CD4-positive, alpha-beta memory T cell (primary cell): ENCODE results near the gene SNX18. TPM values are rescaled to one million over a fixed set of nuclear protein-coding genes. Genes with fewer than 3 reads are reported as not detected.

Experiments
- CTCF ChIA-PET: fragments of 350-600 bp; sonication (Branson Sonifier 250); formaldehyde crosslinking; loops from one replicate; lab custom pipeline; 2021; ENCODE audit warnings: inconsistent platforms; ENCODE audit not compliant: partially characterized antibody; lab: Charles Lee
- POLR2A ChIA-PET: fragments of 350-600 bp; sonication (Branson Sonifier 250); formaldehyde crosslinking; loops from one replicate; lab custom pipeline; 2021; ENCODE audit not compliant: partially characterized antibody; lab: Charles Lee
- DNase-seq, 5 donors: peaks; one replicate each; pipeline versions ENCODE4 v3.0.0 to v3.0.0-alpha.2; 2020 to 2022; ENCODE audit warnings: mixed read lengths in 1 of 5
- H3K27ac ChIP-seq: one replicate; pipeline ENCODE4 v1.7.0; 2013; ENCODE audit warnings: low read depth, low read length
- H3K27me3 ChIP-seq: 2 replicates; pipeline ENCODE4 v1.7.0; 2013; ENCODE audit warnings: mild to moderate bottlenecking, low read length, moderate library complexity; ENCODE audit not compliant: insufficient read depth
- H3K36me3 ChIP-seq: 2 replicates; pipeline ENCODE4 v1.7.0; 2013; ENCODE audit warnings: mild to moderate bottlenecking, low read length, moderate library complexity; ENCODE audit not compliant: insufficient read depth
- H3K4me1 ChIP-seq: 2 replicates; pipeline ENCODE4 v1.7.0; 2013; ENCODE audit warnings: mild to moderate bottlenecking, low read length, moderate library complexity; ENCODE audit not compliant: insufficient read depth
- H3K4me3 ChIP-seq, 2 donors: one replicate each; pipeline ENCODE4 v1.7.0; 2013; ENCODE audit warnings: low read length in 2 of 2, mild to moderate bottlenecking in 1 of 2
- H3K9me3 ChIP-seq, 2 donors: one replicate each; pipeline ENCODE4 v1.7.0; 2013; ENCODE audit warnings: low read length in 2 of 2, control low read depth in 1 of 2; ENCODE audit not compliant: control insufficient read depth in 1 of 2
- H3K27ac Mint-ChIP-seq, 7 donors: one replicate each; pipeline ENCODE4 v1.8.0; 2020 to 2021; ENCODE audit warnings: mixed read lengths in 7 of 7, mild to moderate bottlenecking in 6 of 7, inconsistent platforms in 3 of 7, moderate library complexity in 3 of 7
- H3K27me3 Mint-ChIP-seq, 2 donors: one replicate each; pipeline ENCODE4 v1.8.0; 2020 to 2021; ENCODE audit warnings: mixed read lengths in 2 of 2
- H3K36me3 Mint-ChIP-seq, 2 donors: one replicate each; pipeline ENCODE4 v1.8.0; 2020 to 2021; ENCODE audit warnings: mixed read lengths in 2 of 2, inconsistent platforms in 1 of 2, mild to moderate bottlenecking in 1 of 2
- H3K4me1 Mint-ChIP-seq, 4 donors: one replicate each; pipeline ENCODE4 v1.8.0; 2020 to 2021; ENCODE audit warnings: mixed read lengths in 4 of 4, mild to moderate bottlenecking in 1 of 4
- H3K4me3 Mint-ChIP-seq, 8 donors: one replicate each; pipeline ENCODE4 v1.8.0; 2020 to 2021; ENCODE audit warnings: mixed read lengths in 8 of 8, mild to moderate bottlenecking in 7 of 8, moderate library complexity in 6 of 8, inconsistent platforms in 3 of 8
- H3K9me3 Mint-ChIP-seq, 8 donors: one replicate each; pipeline ENCODE4 v1.8.0; 2020 to 2021; ENCODE audit warnings: mixed read lengths in 8 of 8, mild to moderate bottlenecking in 5 of 8, inconsistent platforms in 3 of 8, moderate library complexity in 1 of 8
- intact Hi-C: fragments of 100-400 bp; cut with micrococcal nuclease; formaldehyde crosslinking; loops from one replicate; pipeline ENCODE4 v1.15.1; 2023
- polyA plus RNA-seq, 2 donors: library from polyadenylated mRNA; unstranded; fragments of 300-500 nt; fragmentation: Illumina TruSeq; gene quantifications; one replicate each; pipeline ENCODE4 v1.2.3, GENCODE V29; 2021
- total RNA-seq, 2 experiments: library from RNA; stranded (reverse); gene quantifications; one replicate each; pipeline ENCODE4 v1.2.3, GENCODE V29; 2021

The SNX18 gene
- total and polyA plus RNA-seq, 4 experiments from 2014 or later: 0.30 to 31.4 (median 15.3) TPM

DNA sequence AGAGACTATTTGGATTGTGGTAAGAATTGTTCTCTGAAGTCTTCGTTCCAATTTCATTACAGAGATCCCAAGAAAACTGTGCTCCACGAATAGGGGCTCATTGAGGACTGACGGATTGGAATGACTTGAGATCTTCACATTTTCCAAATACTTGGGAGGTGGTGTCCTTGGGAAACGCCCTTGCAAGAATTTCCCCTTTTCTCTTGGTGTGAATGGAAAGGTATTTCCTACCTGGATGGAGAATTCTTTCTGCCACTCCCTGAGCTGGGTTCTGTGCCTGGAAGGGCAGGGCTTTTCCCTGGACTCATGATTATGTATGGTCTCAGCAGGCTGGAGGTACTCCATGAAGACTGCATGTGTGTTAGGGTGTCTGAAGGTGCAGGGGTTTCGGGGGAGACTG is 53.9 kb downstream of the SNX18 start:
- ChIA-PET POLR2A (no interaction called here), CTCF (no interaction called here)
- no peaks in the 10 kb centered on the region for H3K9me3 ChIP-seq
- H3K4me3 ChIP-seq: no peak overlapping the region
- no peak overlapping the region for H3K27ac Mint-ChIP-seq
- H3K36me3 Mint-ChIP-seq: no peaks in the 10 kb centered on the region
- DNase-seq: no peak
- peaks cover 8 to 19% (median 10%) of the 10 kb centered on the region in 4 donors for H3K4me1 Mint-ChIP-seq
- H3K27ac ChIP-seq: no peak overlapping the region
- no peaks in the 10 kb centered on the region for H3K27me3 ChIP-seq
- H3K4me1 ChIP-seq: peaks cover 6% of the 10 kb centered on the region
- no peaks in the 10 kb centered on the region for H3K9me3 Mint-ChIP-seq
- H3K27me3 Mint-ChIP-seq: no peaks in the 10 kb centered on the region
- H3K36me3 ChIP-seq: no peaks in the 10 kb centered on the region
- intact Hi-C loops: no loop called here
- H3K4me3 Mint-ChIP-seq: no peak overlapping the region

GRCh38 chr5:54573812-54574489 is 56.4 kb downstream of the SNX18 start:
- ChIA-PET POLR2A (no interaction called here), CTCF (interaction anchor here (1.1 to 1.4 kb wide), 2 partner anchors 11 to 13 kb away, joined by 3 read pairs; no protein-coding TSS in a partner anchor)

GRCh38 chr5:54577528-54577927 is 60.0 kb downstream of the SNX18 start:
- H3K36me3 ChIP-seq: no peaks in the 10 kb centered on the region
- no peaks in the 10 kb centered on the region for H3K9me3 ChIP-seq
- H3K4me1 ChIP-seq: peaks cover 6% of the 10 kb centered on the region
- H3K4me3 ChIP-seq: no peak overlapping the region
- H3K4me1 Mint-ChIP-seq: peaks cover 8 to 23% (median 14%) of the 10 kb centered on the region in 4 donors
- ChIA-PET POLR2A (no interaction called here), CTCF (interaction anchor here (0.9 to 2.1 kb wide), 2 partner anchors 61 to 268 kb away, joined by 4 to 8 read pairs; no protein-coding TSS in a partner anchor)
- H3K36me3 Mint-ChIP-seq: no peaks in the 10 kb centered on the region
- H3K27me3 ChIP-seq: no peaks in the 10 kb centered on the region
- no peak overlapping the region for H3K27ac Mint-ChIP-seq
- H3K9me3 Mint-ChIP-seq: no peaks in the 10 kb centered on the region
- intact Hi-C loops: no loop called here
- H3K4me3 Mint-ChIP-seq: no peak overlapping the region
- no peaks in the 10 kb centered on the region for H3K27me3 Mint-ChIP-seq
- H3K27ac ChIP-seq: no peak overlapping the region
- DNase-seq: no peak

More at GRCh38 chr5:54573812-54574489, 56.4 kb downstream of the SNX18 start:
- peak overlapping the region in 1 of 7 donors; percentile 21 for H3K27ac Mint-ChIP-seq
- H3K4me1 Mint-ChIP-seq: peaks cover 8 to 19% (median 9%) of the 10 kb centered on the region in 4 donors
- intact Hi-C loops: no loop called here
- peak overlapping the region in 1 of 8 donors; percentile 9 for H3K4me3 Mint-ChIP-seq
- Histone ChIP-seq H3K27ac (no peak overlapping the region), H3K4me1 (peaks cover 6% of the 10 kb centered on the region), H3K4me3 (no peak overlapping the region), H3K9me3 (no peaks in the 10 kb centered on the region), H3K27me3 (no peaks in the 10 kb centered on the region), H3K36me3 (no peaks in the 10 kb centered on the region)
- no peaks in the 10 kb centered on the region for H3K27me3 Mint-ChIP-seq
- H3K9me3 Mint-ChIP-seq: no peaks in the 10 kb centered on the region
- no peak for DNase-seq
- H3K36me3 Mint-ChIP-seq: no peaks in the 10 kb centered on the region

DNA sequence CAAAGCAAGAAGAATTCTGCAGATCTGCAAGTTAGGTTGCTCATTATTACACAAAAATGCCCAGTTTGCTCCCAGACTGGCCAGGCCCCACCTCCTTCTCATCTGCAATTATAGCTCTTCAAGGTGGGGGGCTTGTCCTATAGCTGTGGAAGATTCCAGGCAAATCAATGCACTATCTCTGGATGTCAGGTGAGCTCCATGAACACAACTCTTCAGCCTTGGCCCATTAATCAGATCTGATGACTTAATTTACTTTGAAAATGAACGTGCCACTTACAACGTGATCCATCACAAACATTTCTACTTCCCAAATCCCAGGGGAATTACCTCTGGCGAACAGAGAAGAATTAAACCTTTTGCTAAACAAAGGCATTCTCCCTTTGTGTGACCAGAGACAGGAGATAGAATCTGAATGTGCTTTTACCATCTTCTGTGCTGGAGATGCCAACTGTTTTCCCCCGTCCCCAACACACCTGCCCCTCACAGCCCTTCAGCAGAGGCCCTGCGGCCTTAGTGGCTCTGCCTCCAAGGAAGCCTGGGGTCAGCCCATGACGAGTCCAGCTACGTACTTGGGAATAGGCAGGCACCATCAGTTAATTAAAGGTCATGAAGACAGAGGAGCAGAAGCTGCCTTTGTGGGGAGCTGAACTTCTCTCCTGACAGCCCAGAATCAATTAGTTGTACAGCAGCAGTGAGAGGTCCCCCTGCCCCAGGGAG is 60.5 kb downstream of the SNX18 start:
- Histone ChIP-seq H3K27ac (no peak overlapping the region), H3K27me3 (no peaks in the 10 kb centered on the region), H3K4me1 (peaks cover 6% of the 10 kb centered on the region), H3K36me3 (no peaks in the 10 kb centered on the region), H3K4me3 (no peak overlapping the region), H3K9me3 (no peaks in the 10 kb centered on the region)
- intact Hi-C loops: no loop called here
- H3K4me1 Mint-ChIP-seq: peaks cover 8 to 23% (median 14%) of the 10 kb centered on the region in 4 donors
- no peak overlapping the region for H3K4me3 Mint-ChIP-seq
- no peaks in the 10 kb centered on the region for H3K27me3 Mint-ChIP-seq
- POLR2A ChIA-PET: interaction anchor here (0.5 kb wide), 1 partner anchor 32 kb away, joined by 3 read pairs; no protein-coding TSS in a partner anchor
- DNase-seq: no peak
- CTCF ChIA-PET: interaction anchor here (2.1 kb wide), 1 partner anchor 267 kb away, joined by 8 read pairs; no protein-coding TSS in a partner anchor
- no peaks in the 10 kb centered on the region for H3K36me3 Mint-ChIP-seq
- H3K9me3 Mint-ChIP-seq: no peaks in the 10 kb centered on the region
- peak overlapping the region in 1 of 7 donors; percentile 58 for H3K27ac Mint-ChIP-seq

- H3K4me3 Mint-ChIP-seq: no peak overlapping the region
- Histone ChIP-seq H3K27ac (no peak overlapping the region), H3K36me3 (no peaks in the 10 kb centered on the region), H3K27me3 (no peaks in the 10 kb centered on the region), H3K4me1 (peaks cover 1% of the 10 kb centered on the region), H3K9me3 (no peaks in the 10 kb centered on the region), H3K4me3 (no peak overlapping the region)
- H3K27me3 Mint-ChIP-seq: no peaks in the 10 kb centered on the region
- intact Hi-C loops: no loop called here
- H3K27ac Mint-ChIP-seq: peak overlapping the region in 3 of 7 donors; percentile 20 to 65 (median 29)
- no peaks in the 10 kb centered on the region for H3K36me3 Mint-ChIP-seq
- H3K9me3 Mint-ChIP-seq: peaks cover 0 to 5% (median 0%) of the 10 kb centered on the region in 8 donors
- no peak for DNase-seq
- ChIA-PET CTCF (interaction anchor here (0.7 to 1.2 kb wide), 5 partner anchors 11 to 1334 kb away, joined by 3 to 4 read pairs (median 3); partner anchors contain the start of gene SNX18), POLR2A (no interaction called here)
- H3K4me1 Mint-ChIP-seq: peaks cover 3 to 15% (median 8%) of the 10 kb centered on the region in 4 donors
These were observed 62.2 kb downstream of the SNX18 start for GRCh38 chr5:54579591-54580295.

DNA sequence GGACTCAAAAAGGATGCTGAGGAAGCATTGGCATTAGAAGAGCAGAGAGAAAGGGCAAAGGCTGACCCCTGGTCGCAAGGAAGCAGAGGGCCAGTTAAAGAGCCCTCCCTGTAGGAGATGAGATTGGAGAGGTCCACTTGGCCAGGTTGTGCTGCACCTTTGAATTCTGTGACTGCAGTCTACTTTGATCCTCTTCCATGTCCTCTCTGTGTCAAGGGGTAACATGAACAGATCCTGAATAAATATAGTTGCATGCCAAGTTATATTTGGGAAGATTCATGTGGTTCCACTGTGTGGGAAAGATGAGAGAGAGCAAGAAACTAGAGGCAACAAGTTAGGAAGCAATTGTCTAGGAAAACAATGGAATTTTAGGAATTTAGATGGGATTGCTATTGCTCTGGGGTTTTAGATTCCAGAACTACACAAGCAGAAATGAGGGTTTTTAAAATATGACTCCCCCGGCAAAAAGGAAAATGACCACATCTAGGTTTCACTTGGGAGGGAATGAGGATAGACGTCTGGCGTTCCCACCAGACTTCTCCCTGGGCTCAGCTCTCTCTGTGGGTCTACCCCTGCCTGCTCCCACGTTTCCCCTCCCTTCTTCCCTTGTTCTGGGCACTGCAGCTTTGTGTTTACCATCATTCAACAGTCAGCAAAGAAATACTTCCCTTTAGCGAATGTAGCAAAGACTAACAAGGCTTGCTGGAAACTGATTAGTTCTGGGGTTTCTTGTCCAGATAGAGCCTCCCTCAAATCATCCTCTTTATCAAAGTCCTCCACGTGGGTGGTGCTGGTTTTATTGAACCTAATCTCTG is 63.6 kb downstream of the SNX18 start:
- Mint-ChIP-seq H3K36me3 (no peaks in the 10 kb centered on the region), H3K27ac (peak overlapping the region in 1 of 7 donors; percentile 43), H3K4me3 (no peak overlapping the region), H3K27me3 (no peaks in the 10 kb centered on the region), H3K9me3 (peaks cover 0 to 14% (median 5%) of the 10 kb centered on the region in 8 donors), H3K4me1 (peaks cover 0 to 6% (median 5%) of the 10 kb centered on the region in 4 donors)
- DNase-seq: no peak
- CTCF ChIA-PET: interaction anchor here (0.6 kb wide), 1 partner anchor 92 kb away, joined by 3 read pairs; no protein-coding TSS in a partner anchor
- no peaks in the 10 kb centered on the region for H3K4me1 ChIP-seq
- H3K9me3 ChIP-seq: no peaks in the 10 kb centered on the region
- H3K27me3 ChIP-seq: no peaks in the 10 kb centered on the region
- no peak overlapping the region for H3K4me3 ChIP-seq
- POLR2A ChIA-PET: no interaction called here
- intact Hi-C loops: no loop called here
- H3K27ac ChIP-seq: no peak overlapping the region
- H3K36me3 ChIP-seq: no peaks in the 10 kb centered on the region
